Omental fat pad (tissue), 4 donors: ENCODE results near the gene TCF7. TPM values are rescaled to one million over a fixed set of nuclear protein-coding genes. Genes with fewer than 3 reads are reported as not detected.

ENCODE experiments used
- ATAC-seq: fragments of 150-250 bp; one replicate; pipeline ENCODE4 v1.9.1; 2016; ENCODE audit warnings: mild to moderate bottlenecking, moderate library complexity; ENCODE audit not compliant: low FRiP score
- DNase-seq: peaks from one replicate; pipeline ENCODE4 v3.0.0-alpha.2; 2019; ENCODE audit warnings: low spot score
- CTCF ChIP-seq, 3 donors: fragments of 450-650 bp; IDR thresholded peaks; one replicate each; pipeline ENCODE4 v1.5.1; 2016 to 2017; ENCODE audit warnings: antibody characterized with exemption in 3 of 3, mild to moderate bottlenecking in 3 of 3, moderate library complexity in 2 of 3
- total RNA-seq, 4 donors: library from RNA; depleted of rRNA; stranded (reverse); fragments of >200 nt; gene quantifications; one replicate each; pipeline ENCODE4 v1.1.0, GENCODE V29; 2016

Gene TCF7
- total RNA-seq, 4 donors from 2014 or later: 1.6 to 4.3 (median 2.7) TPM

DNA sequence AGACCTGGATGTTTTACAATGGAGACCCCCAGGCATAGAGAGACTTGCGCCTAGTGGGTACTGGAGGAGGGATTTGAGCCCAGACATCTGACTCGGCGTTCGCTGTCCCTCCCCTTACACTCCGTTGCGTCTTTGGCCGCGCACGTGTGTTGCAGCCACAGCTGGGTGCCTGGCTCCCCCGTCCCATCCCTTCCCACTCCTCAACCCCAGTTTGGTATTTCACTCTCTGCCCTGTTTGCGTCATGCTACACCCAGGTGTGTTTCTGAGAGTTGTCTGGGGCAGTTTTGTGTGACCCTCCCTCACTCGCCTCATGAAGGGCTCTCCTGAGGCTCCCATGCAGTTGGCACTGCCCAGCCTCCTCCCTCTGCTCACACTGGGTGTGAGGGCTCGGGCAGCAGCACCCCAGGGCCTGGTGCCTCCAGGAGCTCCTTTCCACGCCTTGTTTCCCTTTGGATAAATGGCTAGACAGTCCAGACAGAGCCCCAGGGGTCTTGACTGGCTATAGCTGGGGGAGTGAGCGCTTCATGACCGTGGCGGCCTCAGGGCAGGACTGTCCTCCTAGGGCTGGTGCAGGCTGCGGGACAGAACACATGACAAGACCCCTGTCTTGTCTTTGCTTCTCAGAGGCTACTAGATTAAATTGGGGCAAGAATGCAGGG, 13.6 kb downstream of the TCF7 start:
- no peak for DNase-seq

GRCh38 chr5:134128648-134128995, 14.1 kb downstream of the TCF7 start:
- no peak for TF ChIP-seq CTCF (IDR thresholded peaks at IDR 0.05)
- ATAC-seq: no peak
- no peak for DNase-seq

More for the DNA sequence above, 13.6 kb downstream of the TCF7 start:
- ATAC-seq: no peak
- TF ChIP-seq CTCF (IDR thresholded peaks at IDR 0.05): no peak

DNA sequence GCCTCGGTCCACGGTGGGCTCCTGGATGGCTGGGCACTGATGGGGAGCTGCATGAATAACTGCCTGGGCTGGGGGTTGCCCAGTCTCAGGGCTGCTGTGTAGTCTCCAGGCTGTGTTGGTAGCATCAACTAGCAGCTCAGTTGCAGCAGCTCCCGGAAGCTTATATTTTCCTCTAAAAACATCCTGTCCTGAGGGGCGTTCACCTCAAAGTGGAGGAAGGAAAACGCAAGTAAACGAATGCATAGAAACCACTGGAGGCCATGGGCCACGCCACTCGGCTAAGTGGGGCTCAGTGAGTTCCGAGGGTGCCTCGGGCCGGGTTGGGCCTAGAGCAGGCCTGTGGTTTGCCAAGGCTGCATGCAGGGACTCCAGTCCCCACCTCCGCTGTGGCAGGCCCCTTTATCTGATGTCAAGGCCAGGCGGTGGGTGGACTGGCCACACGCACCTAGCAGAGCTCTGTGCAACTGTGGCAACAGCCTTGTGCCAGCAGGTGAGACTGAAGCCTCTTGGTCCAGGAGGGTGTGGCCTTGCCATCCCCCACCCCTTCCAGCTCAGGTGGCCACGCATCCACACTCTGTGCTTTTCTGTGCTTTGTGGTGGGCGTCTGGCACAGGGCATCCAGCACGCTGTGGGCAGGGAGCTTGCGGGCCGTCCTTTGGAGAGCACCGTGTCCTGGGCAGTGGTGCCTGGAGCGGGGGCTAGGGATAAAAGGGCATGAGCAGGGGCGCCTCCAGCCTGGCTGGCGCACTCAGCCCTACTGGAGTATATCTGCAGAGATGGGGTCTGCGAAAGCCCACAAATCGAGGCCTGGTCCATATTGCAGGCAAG, 15.1 kb downstream of the TCF7 start:
- ATAC-seq (no peak), DNase-seq (no peak)
- TF ChIP-seq CTCF (IDR thresholded peaks at IDR 0.05): no peak

- DNase-seq (no peak), ATAC-seq (no peak)
- no peak for TF ChIP-seq CTCF (IDR thresholded peaks at IDR 0.05)
Measured at GRCh38 chr5:134130239-134130945, 15.9 kb downstream of the TCF7 start.

DNA sequence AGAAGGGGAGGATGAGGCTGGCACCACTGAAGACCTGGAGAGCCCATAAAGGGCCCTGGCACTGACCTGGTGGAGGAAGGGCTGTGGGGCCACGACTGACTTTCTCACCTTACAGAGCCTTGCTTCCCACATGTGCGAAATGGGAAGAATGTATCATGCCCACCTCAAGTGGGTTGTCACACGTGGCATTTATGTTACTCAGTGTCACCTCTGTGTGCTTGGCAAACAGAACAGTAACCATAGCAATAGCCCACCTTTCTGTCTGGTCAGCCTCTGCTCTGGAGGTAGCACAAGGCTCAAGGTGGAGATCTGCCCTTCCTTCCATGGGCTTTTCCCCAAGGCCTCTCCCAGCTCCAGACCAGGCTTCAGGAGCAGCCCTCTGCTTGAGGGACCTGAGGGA, 16.7 kb downstream of the TCF7 start:
- no peak for DNase-seq
- no peak for ATAC-seq
- no peak for TF ChIP-seq CTCF (IDR thresholded peaks at IDR 0.05)

DNA sequence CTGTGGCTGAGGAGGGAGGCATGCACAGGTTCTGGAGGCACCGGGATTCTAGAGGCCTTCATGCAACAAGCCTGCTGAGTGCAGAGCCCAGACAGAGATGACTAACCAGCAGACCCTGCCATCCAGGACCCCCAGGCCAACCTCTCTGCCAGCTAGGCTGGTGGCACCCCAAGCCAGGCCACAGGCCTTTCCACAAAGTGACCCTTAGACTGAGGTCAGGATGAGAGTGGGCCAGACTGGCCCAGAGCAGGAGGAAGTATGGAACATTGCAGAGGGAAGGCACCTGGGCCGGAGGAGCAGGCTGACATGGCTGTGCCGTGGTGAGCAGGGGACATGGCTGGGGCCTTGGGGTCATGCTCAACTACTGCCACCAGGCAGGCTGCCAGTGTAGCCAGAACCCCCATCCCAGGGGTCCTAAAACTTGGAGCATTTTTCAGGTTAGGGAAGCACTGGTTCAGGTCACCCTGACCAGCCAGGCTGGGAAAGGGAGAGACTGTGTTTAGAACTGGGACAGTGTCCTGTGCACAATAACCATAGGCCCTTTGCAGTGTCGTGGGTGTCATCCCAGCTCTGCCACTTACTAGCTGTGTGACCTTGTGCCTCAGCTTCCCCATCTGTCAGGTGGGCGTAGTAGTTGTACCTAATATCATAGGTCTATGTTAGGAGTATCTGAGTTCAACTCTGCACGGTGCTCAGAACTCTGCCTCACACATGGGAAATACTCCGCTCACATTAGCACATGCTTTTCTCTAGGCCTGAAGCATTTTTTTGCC, 17.3 kb downstream of the TCF7 start:
- TF ChIP-seq CTCF (IDR thresholded peaks at IDR 0.05): no peak
- ATAC-seq (no peak), DNase-seq (no peak)
